Stimulated activated CD8-positive, alpha-beta memory T cell treated with anti-CD3 and anti-CD28 coated beads, Interleukin-4, amount 100 ng/mL, for 48 hours (primary cell): Measurements from ENCODE around the gene CCDC127.
A peak's percentile ranks its signal among the peaks of the same experiment; 100 is the strongest.
"Not testable (repeated sequence)": the region's sequence is repeated elsewhere in the genome, so short reads cannot be mapped to it uniquely, and the experiment has no call there.

Experiments used
- DNase-seq: peaks from one replicate; pipeline ENCODE4 v3.0.0-alpha.2; 2020

The CCDC127 gene

GRCh38 chr5:201672-202071, 16.3 kb downstream of the CCDC127 start:
- DNase-seq, result peak; percentile 14

GRCh38 chr5:200985-201384, 17.0 kb downstream of the CCDC127 start:
- peak; percentile 16 for DNase-seq

- DNase-seq, result no peak
Measured at GRCh38 chr5:199950-200645, 17.9 kb downstream of the CCDC127 start.

GRCh38 chr5:199197-199949, 18.6 kb downstream of the CCDC127 start:
- DNase-seq, result peak; percentile 16

GRCh38 chr5:198516-199196, 19.3 kb downstream of the CCDC127 start:
- DNase-seq, result no peak

- no peak for DNase-seq
Measured at GRCh38 chr5:197892-198489, 20.0 kb downstream of the CCDC127 start.

- not testable (repeated sequence) for DNase-seq
Measured at GRCh38 chr5:197031-197430, 20.9 kb downstream of the CCDC127 start.

- no peak for DNase-seq
Measured at GRCh38 chr5:196350-196749, 21.6 kb downstream of the CCDC127 start.

GRCh38 chr5:195401-196160, 22.4 kb downstream of the CCDC127 start:
- no peak for DNase-seq

GRCh38 chr5:194603-195209, 23.2 kb downstream of the CCDC127 start:
- DNase-seq, result no peak

GRCh38 chr5:194102-194501, 23.9 kb downstream of the CCDC127 start:
- DNase-seq, result no peak

GRCh38 chr5:192970-193831, 24.8 kb downstream of the CCDC127 start:
- no peak for DNase-seq

- DNase-seq, result no peak
Measured at GRCh38 chr5:192691-192969, 25.3 kb downstream of the CCDC127 start.

- no peak for DNase-seq
Measured at GRCh38 chr5:191949-192690, 25.8 kb downstream of the CCDC127 start.

GRCh38 chr5:191036-191948, 26.7 kb downstream of the CCDC127 start, which contains the start of gene LRRC14B:
LRRC14B (plus strand) TSS chr5:191495; CDS start chr5:191539, 44 bp downstream.
- peak; percentile 38 for DNase-seq

GRCh38 chr5:190366-191035, 27.5 kb downstream of the CCDC127 start:
- no peak for DNase-seq

- no peak for DNase-seq
Measured at GRCh38 chr5:189976-190365, 28.0 kb downstream of the CCDC127 start.

- no peak for DNase-seq
Measured at GRCh38 chr5:189486-189885, 28.5 kb downstream of the CCDC127 start.
